ENCODE measurements around the gene ITPR1.

Gene ITPR1

DNA sequence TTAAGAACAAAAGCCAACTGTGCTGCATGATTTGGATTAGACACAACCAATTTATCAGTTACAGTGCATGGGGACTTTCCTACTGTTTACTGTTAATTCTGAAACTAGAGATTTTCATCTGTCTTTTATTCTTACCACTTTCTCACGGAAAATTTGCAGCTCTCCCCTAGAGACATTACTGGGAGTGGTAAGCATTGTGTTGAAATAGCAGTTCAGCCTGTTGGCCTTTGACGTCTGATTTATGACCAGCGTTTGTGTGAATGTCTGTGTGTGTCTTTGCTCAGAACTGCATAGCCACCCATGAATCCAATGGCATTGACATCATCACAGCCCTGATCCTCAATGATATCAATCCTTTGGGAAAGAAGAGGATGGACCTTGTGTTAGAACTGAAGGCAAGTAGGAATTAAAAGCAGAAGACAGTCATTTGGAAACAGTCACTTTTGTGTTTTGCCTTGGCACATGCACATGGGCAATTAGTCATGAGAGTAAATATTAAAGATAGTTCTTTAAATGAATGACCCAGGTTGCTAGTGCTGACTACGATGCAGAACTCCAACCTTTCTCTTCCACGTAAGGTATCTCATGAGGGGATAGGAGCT is 283.9 kb downstream of the ITPR1 start:
- Histone ChIP-seq H3K27me3 (ENCODE audit: insufficient read depth, low read length, poor library complexity, severe bottlenecking) (no peaks in the 10 kb centered on the region), H3K9me2 (replicated peaks; ENCODE audit: low read depth, low read length) (no peaks in the 10 kb centered on the region), H3K36me3 (ENCODE audit: insufficient read depth, low read length) (peaks cover 42% of the 10 kb centered on the region; the same call in 1 of the 2 replicates), H4K20me1 (ENCODE audit: insufficient read depth, low read length, poor library complexity, severe bottlenecking) (no peaks in the 10 kb centered on the region), H3K4me3 (ENCODE audit: low read length, poor library complexity, severe bottlenecking) (no peak overlapping the region), H3K4me2 (ENCODE audit: low read depth, low read length, poor library complexity, severe bottlenecking) (no peak overlapping the region), H3K9me3 (ENCODE audit: insufficient read depth, low read depth, low read length) (no peaks in the 10 kb centered on the region), H3K4me1 (ENCODE audit: insufficient read depth, low read length, poor library complexity, severe bottlenecking) (peaks cover 10% of the 10 kb centered on the region), H3K79me2 (ENCODE audit: insufficient read depth, low read length) (no peaks in the 10 kb centered on the region), H3K9ac (ENCODE audit: low read depth, low read length, poor library complexity, severe bottlenecking) (no peak overlapping the region), H2AFZ (ENCODE audit: low read length) (no peak overlapping the region), H3F3A (ENCODE audit: low read depth) (no peaks in the 10 kb centered on the region)
- TF ChIP-seq, protein P1, sequence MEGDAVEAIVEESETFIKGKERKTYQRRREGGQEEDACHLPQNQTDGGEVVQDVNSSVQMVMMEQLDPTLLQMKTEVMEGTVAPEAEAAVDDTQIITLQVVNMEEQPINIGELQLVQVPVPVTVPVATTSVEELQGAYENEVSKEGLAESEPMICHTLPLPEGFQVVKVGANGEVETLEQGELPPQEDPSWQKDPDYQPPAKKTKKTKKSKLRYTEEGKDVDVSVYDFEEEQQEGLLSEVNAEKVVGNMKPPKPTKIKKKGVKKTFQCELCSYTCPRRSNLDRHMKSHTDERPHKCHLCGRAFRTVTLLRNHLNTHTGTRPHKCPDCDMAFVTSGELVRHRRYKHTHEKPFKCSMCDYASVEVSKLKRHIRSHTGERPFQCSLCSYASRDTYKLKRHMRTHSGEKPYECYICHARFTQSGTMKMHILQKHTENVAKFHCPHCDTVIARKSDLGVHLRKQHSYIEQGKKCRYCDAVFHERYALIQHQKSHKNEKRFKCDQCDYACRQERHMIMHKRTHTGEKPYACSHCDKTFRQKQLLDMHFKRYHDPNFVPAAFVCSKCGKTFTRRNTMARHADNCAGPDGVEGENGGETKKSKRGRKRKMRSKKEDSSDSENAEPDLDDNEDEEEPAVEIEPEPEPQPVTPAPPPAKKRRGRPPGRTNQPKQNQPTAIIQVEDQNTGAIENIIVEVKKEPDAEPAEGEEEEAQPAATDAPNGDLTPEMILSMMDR (conservative IDR thresholded peaks at IDR 0.05; ENCODE audit: low read length): no peak
- no peak for TF ChIP-seq EZH2phosphoT487 (IDR thresholded peaks at IDR 0.05; ENCODE audit: borderline replicate concordance)

GRCh38 chr3:4778119-4778518 is 285.0 kb downstream of the ITPR1 start:
- Histone ChIP-seq H3F3A (ENCODE audit: low read depth) (no peaks in the 10 kb centered on the region), H3K9ac (ENCODE audit: low read depth, low read length, poor library complexity, severe bottlenecking) (peak overlapping the region; percentile 12), H4K20me1 (ENCODE audit: insufficient read depth, low read length, poor library complexity, severe bottlenecking) (no peaks in the 10 kb centered on the region), H3K36me3 (ENCODE audit: insufficient read depth, low read length) (peaks cover 50% of the 10 kb centered on the region; the same call in 1 of the 2 replicates), H3K4me1 (ENCODE audit: insufficient read depth, low read length, poor library complexity, severe bottlenecking) (peaks cover 8% of the 10 kb centered on the region), H3K4me2 (ENCODE audit: low read depth, low read length, poor library complexity, severe bottlenecking) (no peak overlapping the region), H2AFZ (ENCODE audit: low read length) (no peak overlapping the region), H3K79me2 (ENCODE audit: insufficient read depth, low read length) (no peaks in the 10 kb centered on the region), H3K27me3 (ENCODE audit: insufficient read depth, low read length, poor library complexity, severe bottlenecking) (no peaks in the 10 kb centered on the region), H3K9me3 (ENCODE audit: insufficient read depth, low read depth, low read length) (no peaks in the 10 kb centered on the region), H3K4me3 (ENCODE audit: low read length, poor library complexity, severe bottlenecking) (no peak overlapping the region), H3K9me2 (replicated peaks; ENCODE audit: low read depth, low read length) (no peaks in the 10 kb centered on the region)
- TF ChIP-seq EZH2phosphoT487 (IDR thresholded peaks at IDR 0.05; ENCODE audit: borderline replicate concordance): no peak
- TF ChIP-seq, protein P1 (conservative IDR thresholded peaks at IDR 0.05; ENCODE audit: low read length): no peak

GRCh38 chr3:4778740-4779139 is 285.6 kb downstream of the ITPR1 start:
- H3K4me2 ChIP-seq (ENCODE audit: low read depth, low read length, poor library complexity, severe bottlenecking): no peak overlapping the region
- no peaks in the 10 kb centered on the region for H3K27me3 ChIP-seq (ENCODE audit: insufficient read depth, low read length, poor library complexity, severe bottlenecking)
- H3K9ac ChIP-seq (ENCODE audit: low read depth, low read length, poor library complexity, severe bottlenecking): peak overlapping the region; percentile 12
- H3K9me3 ChIP-seq (ENCODE audit: insufficient read depth, low read depth, low read length): no peaks in the 10 kb centered on the region
- no peaks in the 10 kb centered on the region for H3K9me2 ChIP-seq (replicated peaks; ENCODE audit: low read depth, low read length)
- peaks cover 51% of the 10 kb centered on the region; the same call in 1 of the 2 replicates for H3K36me3 ChIP-seq (ENCODE audit: insufficient read depth, low read length)
- H3F3A ChIP-seq (ENCODE audit: low read depth): no peaks in the 10 kb centered on the region
- H2AFZ ChIP-seq (ENCODE audit: low read length): no peak overlapping the region
- H4K20me1 ChIP-seq (ENCODE audit: insufficient read depth, low read length, poor library complexity, severe bottlenecking): no peaks in the 10 kb centered on the region
- no peaks in the 10 kb centered on the region for H3K79me2 ChIP-seq (ENCODE audit: insufficient read depth, low read length)
- TF ChIP-seq EZH2phosphoT487 (IDR thresholded peaks at IDR 0.05; ENCODE audit: borderline replicate concordance): no peak
- TF ChIP-seq, protein P1 (conservative IDR thresholded peaks at IDR 0.05; ENCODE audit: low read length): no peak
- H3K4me3 ChIP-seq (ENCODE audit: low read length, poor library complexity, severe bottlenecking): no peak overlapping the region
- H3K4me1 ChIP-seq (ENCODE audit: insufficient read depth, low read length, poor library complexity, severe bottlenecking): peaks cover 8% of the 10 kb centered on the region

Measured in Loucy (cell line).